Osteoblast (primary cell): ENCODE data around the gene MBP. TPM values are rescaled to one million over a fixed set of nuclear protein-coding genes. Genes with fewer than 3 reads are reported as not detected.

Source experiments
- DNase-seq: peaks from one replicate; pipeline ENCODE4 v3.0.0; 2011; ENCODE audit warnings: low spot score, mixed read lengths; ENCODE audit not compliant: insufficient read length; ENCODE audit errors: missing footprints
- H2AFZ ChIP-seq: 2 replicates; pipeline ENCODE4 v1.6.0; 2011; ENCODE audit warnings: mild to moderate bottlenecking, low read length
- H3K27ac ChIP-seq: 2 replicates; pipeline ENCODE4 v1.5.1; 2011; ENCODE audit warnings: mild to moderate bottlenecking, low read depth, low read length, moderate library complexity
- H3K27me3 ChIP-seq: 2 replicates; pipeline ENCODE4 v1.6.0; 2012; ENCODE audit warnings: mild to moderate bottlenecking, control low read depth, inconsistent platforms, low read length, moderate library complexity; ENCODE audit not compliant: insufficient read depth
- H3K36me3 ChIP-seq: 2 replicates; pipeline ENCODE4 v1.5.1; 2011; ENCODE audit warnings: mild to moderate bottlenecking, low read length, control low read depth, moderate library complexity; ENCODE audit not compliant: insufficient read depth
- H3K4me1 ChIP-seq: 2 replicates; pipeline ENCODE4 v1.5.1; 2011; ENCODE audit warnings: mild to moderate bottlenecking, low read length, control low read depth, moderate library complexity; ENCODE audit not compliant: insufficient read depth
- H3K4me2 ChIP-seq: 2 replicates; pipeline ENCODE4 v1.6.0; 2011; ENCODE audit warnings: mild to moderate bottlenecking, low read length; ENCODE audit not compliant: insufficient read depth
- H3K4me3 ChIP-seq: fragments of 200-600 bp; sonication (generic); 3 replicates; pipeline ENCODE4 v1.5.1; 2012; ENCODE audit warnings: mild to moderate bottlenecking, low read length, inconsistent platforms; ENCODE audit not compliant: insufficient read depth
- H3K79me2 ChIP-seq: 2 replicates; pipeline ENCODE4 v1.6.0; 2012; ENCODE audit warnings: mild to moderate bottlenecking, low read length, control low read depth, inconsistent platforms; ENCODE audit not compliant: insufficient read depth
- H3K9me3 ChIP-seq: 2 replicates; pipeline ENCODE4 v1.5.1; 2011; ENCODE audit warnings: low read depth, low read length, control low read depth
- H4K20me1 ChIP-seq: 2 replicates; pipeline ENCODE4 v1.6.0; 2012; ENCODE audit warnings: mild to moderate bottlenecking, low read length, control low read depth; ENCODE audit not compliant: insufficient read depth
- total RNA-seq: library from RNA; depleted of rRNA; stranded (reverse); fragments of >200 nt; gene quantifications from 2 replicates; pipeline ENCODE4 v1.2.3, GENCODE V29; 2012
- TF ChIP-seq, protein P1 (sequence below): IDR thresholded peaks from 2 replicates; pipeline ENCODE4 v1.5.1; 2011; ENCODE audit warnings: mild to moderate bottlenecking, low read depth, low read length, moderate library complexity; ENCODE audit errors: extremely low read depth

Gene MBP
- total RNA-seq, 1 donor = 2.2 TPM

DNA sequence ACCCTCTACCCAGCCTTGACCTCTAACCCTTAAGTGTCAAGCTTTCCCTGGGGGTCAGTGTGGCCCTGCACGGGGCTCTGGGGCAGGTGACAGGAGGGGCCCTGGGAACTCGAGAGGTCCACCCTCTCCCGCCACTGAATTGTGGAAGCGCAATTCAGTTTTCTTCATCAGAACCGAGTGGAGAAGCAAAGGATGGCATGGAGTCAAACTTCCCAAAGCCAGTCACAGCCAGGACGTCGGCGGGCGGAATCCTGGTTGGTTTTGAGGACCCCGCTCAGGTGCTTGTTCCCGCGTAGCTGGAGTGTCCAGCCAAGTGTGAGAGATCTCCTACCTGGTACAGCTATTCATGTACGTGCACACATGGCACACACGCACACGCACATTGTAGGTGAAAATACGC lies 62.0 kb downstream of the MBP start:
- TF ChIP-seq, protein P1, sequence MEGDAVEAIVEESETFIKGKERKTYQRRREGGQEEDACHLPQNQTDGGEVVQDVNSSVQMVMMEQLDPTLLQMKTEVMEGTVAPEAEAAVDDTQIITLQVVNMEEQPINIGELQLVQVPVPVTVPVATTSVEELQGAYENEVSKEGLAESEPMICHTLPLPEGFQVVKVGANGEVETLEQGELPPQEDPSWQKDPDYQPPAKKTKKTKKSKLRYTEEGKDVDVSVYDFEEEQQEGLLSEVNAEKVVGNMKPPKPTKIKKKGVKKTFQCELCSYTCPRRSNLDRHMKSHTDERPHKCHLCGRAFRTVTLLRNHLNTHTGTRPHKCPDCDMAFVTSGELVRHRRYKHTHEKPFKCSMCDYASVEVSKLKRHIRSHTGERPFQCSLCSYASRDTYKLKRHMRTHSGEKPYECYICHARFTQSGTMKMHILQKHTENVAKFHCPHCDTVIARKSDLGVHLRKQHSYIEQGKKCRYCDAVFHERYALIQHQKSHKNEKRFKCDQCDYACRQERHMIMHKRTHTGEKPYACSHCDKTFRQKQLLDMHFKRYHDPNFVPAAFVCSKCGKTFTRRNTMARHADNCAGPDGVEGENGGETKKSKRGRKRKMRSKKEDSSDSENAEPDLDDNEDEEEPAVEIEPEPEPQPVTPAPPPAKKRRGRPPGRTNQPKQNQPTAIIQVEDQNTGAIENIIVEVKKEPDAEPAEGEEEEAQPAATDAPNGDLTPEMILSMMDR = no peak
- H3K4me1 ChIP-seq = peaks cover 52% of the 10 kb centered on the region
- H2AFZ ChIP-seq = no peak overlapping the region
- H3K27me3 ChIP-seq = no peaks in the 10 kb centered on the region
- no peak overlapping the region for H3K4me2 ChIP-seq
- H3K36me3 ChIP-seq = no peaks in the 10 kb centered on the region
- peak overlapping the region; percentile 90 for H3K27ac ChIP-seq
- H3K9me3 ChIP-seq = no peaks in the 10 kb centered on the region
- no peak for DNase-seq
- no peaks in the 10 kb centered on the region for H4K20me1 ChIP-seq
- no peaks in the 10 kb centered on the region for H3K79me2 ChIP-seq
- H3K4me3 ChIP-seq = no peak overlapping the region

DNA sequence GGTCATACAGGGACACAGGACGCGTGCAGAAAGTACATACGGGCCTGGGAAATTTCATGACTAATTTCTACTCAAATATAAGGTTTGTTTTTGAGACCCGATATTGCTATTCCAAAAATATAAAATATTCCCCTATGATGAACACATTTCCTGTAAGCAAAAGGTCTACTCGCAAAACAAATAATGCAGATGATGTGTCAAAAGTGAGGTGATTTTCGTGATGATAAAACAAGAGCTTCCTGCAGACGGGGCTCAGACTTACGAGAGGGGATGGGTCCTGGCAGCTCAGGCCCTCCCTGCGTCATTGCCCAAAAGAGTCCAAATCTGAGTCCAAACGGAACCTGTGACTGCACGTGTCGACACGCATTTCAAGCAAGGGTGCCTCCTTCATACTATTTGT lies 62.7 kb downstream of the MBP start:
- H3K36me3 ChIP-seq = no peaks in the 10 kb centered on the region
- H2AFZ ChIP-seq = no peak overlapping the region
- no peaks in the 10 kb centered on the region for H3K79me2 ChIP-seq
- TF ChIP-seq, protein P1 = no peak
- H3K4me3 ChIP-seq = no peak overlapping the region
- H4K20me1 ChIP-seq = no peaks in the 10 kb centered on the region
- H3K9me3 ChIP-seq = no peaks in the 10 kb centered on the region
- peaks cover 58% of the 10 kb centered on the region for H3K4me1 ChIP-seq
- no peak overlapping the region for H3K4me2 ChIP-seq
- H3K27me3 ChIP-seq = no peaks in the 10 kb centered on the region
- no peak overlapping the region for H3K27ac ChIP-seq
- no peak for DNase-seq

DNA sequence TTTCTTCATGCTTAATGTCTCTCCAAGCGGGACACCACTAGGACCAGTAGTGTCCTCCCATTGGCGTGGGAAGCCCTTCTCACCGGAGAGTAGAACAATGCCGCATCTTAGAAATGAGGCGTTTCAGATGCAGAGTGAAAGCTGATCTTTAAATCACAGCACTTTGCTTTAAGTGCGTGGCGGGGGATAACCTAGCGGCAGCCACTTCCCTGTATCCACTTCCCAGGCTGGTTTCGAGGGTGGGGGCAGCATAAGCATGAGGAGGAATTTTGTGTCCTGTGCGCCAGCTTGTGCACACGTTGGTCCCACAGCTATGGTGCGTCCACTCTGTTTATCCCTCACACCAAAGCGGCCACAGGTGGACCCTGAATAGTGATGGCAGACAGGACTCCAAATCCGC lies 63.1 kb downstream of the MBP start:
- no peaks in the 10 kb centered on the region for H3K9me3 ChIP-seq
- TF ChIP-seq, protein P1 = no peak
- H3K4me1 ChIP-seq = peaks cover 61% of the 10 kb centered on the region
- H3K27me3 ChIP-seq = no peaks in the 10 kb centered on the region
- no peaks in the 10 kb centered on the region for H3K36me3 ChIP-seq
- H2AFZ ChIP-seq = no peak overlapping the region
- no peaks in the 10 kb centered on the region for H4K20me1 ChIP-seq
- no peak for DNase-seq
- no peaks in the 10 kb centered on the region for H3K79me2 ChIP-seq
- peak overlapping the region; percentile 84 for H3K27ac ChIP-seq
- no peak overlapping the region for H3K4me3 ChIP-seq
- no peak overlapping the region for H3K4me2 ChIP-seq

DNA sequence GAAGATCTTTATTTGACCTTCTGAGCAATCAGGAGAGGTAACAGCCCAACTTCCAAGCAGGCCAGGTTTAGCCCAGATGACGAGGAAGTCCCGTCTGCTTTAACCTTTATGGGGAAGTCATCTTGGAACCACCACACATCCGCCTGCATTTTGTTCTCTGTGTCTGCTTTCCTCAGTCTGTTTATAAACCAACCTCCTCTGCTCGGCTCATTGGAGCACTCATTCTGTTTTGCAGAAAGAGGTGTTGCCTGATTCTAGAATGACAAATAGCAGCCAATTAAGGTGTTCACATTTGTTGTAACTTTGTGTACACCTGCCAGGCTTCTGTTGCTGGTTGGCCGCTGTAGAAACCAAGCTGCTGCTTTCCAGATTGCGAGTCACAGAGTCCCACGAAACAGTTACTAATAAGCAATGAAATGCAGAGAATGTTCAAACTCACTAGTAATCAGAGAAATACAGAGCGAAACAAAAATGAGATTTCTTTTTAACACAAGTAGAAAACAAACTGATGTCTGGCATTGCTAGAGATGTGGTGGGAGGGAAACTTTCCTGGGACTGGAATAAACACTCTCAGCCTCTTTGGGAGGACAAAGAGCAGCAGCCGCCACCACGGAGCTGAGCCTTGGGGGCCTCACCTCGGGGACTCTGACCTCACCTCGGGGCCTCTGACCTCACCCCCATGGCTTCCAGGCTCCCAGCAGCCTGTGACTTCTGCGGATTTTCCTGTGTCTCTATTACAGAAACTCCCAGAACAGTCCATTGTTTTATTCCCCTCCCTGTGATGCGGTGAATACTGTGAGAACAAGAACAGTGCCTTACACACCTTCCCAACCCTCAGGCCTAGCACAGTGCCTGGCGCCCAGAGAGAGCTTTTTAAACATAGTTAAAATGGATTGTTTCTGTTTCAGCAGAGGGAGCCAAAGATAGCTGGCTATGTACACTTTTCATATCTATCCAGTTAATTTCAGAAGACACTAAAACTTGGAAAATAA lies 64.0 kb downstream of the MBP start:
- no peaks in the 10 kb centered on the region for H3K9me3 ChIP-seq
- peak overlapping the region; percentile 24 for H2AFZ ChIP-seq
- H4K20me1 ChIP-seq = no peaks in the 10 kb centered on the region
- peak overlapping the region; percentile 84 for H3K27ac ChIP-seq
- H3K27me3 ChIP-seq = no peaks in the 10 kb centered on the region
- H3K4me2 ChIP-seq = peak overlapping the region; percentile 41
- TF ChIP-seq, protein P1 = no peak
- no peaks in the 10 kb centered on the region for H3K36me3 ChIP-seq
- peaks cover 61% of the 10 kb centered on the region for H3K4me1 ChIP-seq
- no peaks in the 10 kb centered on the region for H3K79me2 ChIP-seq
- H3K4me3 ChIP-seq = no peak overlapping the region
- no peak for DNase-seq
